Measurements from ENCODE around the gene MTOR.

Gene MTOR

DNA sequence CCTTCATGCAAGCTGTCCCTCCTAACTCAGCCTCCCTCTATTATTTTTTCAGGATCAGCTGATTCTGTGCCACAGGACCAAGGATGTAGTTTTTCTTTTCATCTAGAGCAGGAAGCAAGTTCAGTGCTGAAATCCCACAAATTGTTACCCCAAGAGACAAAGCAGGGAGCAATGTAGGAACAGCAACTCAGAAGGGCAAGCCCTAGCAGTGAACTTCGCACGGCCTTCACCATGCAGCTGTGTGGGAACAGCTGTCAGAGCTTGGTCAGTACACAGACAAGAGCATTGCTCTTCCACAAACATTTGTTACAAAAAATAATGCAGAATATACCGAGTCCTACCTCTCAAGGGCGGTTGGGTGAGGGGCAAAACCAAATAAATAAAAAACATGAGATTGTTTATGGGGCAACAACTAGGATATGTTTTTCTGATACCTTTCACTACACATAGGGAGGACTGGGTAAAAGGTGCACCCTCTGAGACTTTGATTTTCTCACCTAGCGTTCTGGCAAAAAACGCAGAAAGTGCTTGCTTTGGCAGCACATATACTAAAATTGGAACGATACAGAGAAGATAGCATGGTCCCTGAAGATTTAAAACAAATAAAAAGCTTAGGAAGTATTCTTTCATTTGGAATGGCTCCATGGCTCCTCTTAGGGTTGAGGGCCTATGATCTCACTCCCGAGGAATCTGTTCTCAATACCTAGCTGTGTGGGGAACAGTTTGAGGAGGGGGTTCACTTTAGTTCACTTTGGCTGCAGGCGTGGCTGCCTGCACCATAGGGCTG, 110.3 kb downstream of the MTOR start:
- DNase-seq (ENCODE audit: low read depth in 2 of 2, low spot score in 1 of 2) = no peak

DNA sequence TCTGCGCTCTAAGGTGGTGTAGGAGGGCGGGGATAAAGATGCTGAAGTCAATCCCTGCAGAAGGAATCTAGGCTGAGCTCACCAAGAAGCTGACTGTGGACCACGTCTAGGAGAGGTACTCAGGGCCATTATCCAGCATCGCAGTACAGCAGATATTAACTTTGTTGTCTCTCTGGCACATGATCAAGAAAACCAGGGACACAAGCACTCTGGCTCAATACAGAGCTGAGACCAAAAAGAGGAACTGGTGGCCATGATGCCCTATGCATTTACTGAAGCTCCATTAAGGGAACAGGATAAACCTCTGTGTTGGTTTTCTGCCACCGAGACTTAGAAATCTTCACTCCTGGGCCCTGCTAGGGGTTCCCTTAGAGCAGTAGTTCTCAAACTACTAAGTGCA, 111.2 kb downstream of the MTOR start:
- DNase-seq (ENCODE audit: low read depth in 2 of 2, low spot score in 1 of 2) = no peak

DNA sequence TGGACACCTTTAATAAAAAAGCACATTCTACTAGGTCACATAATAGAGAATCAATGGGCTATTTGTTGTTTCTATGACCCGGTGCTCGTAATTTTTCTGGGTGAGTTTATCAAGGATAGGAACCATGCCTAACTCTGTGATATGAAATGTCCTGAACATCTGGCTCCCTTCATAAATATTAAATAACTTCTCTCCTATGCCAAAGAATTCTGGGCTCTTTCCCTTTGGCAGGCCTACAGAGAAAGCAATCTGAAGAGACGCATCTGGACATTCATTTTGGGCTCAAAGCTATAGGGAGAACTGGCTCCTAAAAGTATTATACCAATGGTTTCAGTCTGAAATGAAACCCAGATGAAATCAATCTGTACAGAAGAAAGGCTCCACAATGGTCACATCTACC, 112.0 kb downstream of the MTOR start:
- no peak for DNase-seq (ENCODE audit: low read depth in 2 of 2, low spot score in 1 of 2)

DNA sequence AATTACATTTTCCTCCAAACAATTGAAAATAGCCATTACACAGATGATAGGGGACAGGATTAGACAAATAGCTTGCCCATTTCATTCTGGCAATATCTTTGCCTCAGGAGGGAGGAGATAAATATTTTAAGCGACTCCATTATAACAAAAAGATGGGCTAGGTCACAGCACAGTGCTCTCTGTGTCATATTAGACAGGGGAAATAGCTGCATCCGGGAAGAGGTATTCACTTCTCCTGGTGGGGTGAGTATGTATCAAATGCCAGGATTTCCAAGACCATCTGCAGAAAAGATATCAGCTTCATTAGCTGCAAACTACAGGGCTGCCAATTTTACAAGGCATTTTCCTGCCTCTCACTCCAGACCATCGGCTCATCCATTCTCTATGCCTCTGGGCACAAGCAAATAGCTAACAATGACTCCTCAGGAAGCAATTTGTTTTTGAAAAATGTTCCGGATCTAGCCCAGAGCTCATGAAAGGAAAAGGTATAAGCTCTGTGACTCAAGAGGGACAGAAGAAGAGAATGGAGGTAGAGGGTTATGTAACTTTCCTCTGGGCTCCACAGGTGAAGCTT, 115.1 kb downstream of the MTOR start:
- no peak for DNase-seq (ENCODE audit: low read depth in 2 of 2, low spot score in 1 of 2)

DNA sequence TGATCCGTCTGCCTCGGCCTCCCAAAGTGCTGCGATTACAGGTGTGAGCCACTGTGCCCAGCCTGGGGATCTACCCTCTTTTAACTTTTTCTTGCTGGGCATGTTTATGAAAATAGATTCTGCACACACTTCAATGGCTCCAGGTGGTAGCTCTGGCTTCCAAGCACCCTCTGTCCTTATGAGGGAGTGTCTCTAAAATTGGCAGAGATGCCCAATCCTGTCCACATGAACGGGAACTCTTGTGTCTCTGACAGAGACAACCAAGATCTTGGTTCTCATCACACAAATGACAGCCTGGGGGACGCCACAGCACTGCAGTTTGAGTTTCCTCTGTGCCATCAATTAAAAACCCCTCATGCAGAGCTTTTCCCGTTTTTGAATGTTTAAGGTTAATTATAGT, 116.6 kb downstream of the MTOR start:
- DNase-seq (ENCODE audit: low read depth in 2 of 2, low spot score in 1 of 2) = no peak

DNA sequence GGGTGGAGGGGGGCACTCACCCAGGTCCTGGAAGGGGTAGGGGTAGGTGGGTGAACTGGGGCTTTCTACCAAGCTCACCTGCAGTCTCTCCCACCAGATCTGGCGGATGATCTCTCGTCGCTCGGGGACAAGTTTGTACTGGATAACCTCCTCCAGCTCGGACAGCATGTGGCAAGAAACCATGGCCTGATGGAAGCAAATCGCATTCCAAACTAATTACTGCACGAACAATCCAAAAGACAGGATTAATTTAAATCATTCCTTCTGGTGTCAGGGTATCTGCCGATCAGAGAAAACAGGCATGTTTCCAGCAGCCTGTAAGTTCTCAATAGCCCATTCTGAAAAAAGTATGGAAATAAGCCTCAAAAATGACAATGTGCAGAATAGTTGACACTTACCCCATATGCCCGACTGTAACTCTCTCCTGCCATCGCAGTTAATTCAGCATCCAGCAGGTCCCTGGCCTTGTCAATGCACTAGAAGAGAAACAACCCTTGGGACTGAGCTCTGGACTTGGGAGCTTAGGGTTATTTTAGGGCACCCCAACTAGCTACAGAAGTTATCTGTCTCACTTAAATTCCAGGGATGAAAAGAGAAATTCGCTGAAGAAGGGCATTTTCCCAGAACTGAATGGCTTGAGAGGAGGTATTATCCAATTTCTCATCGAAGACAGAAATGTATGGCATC, 117.6 kb downstream of the MTOR start:
- no peak for DNase-seq (ENCODE audit: low read depth in 2 of 2, low spot score in 1 of 2)

DNA sequence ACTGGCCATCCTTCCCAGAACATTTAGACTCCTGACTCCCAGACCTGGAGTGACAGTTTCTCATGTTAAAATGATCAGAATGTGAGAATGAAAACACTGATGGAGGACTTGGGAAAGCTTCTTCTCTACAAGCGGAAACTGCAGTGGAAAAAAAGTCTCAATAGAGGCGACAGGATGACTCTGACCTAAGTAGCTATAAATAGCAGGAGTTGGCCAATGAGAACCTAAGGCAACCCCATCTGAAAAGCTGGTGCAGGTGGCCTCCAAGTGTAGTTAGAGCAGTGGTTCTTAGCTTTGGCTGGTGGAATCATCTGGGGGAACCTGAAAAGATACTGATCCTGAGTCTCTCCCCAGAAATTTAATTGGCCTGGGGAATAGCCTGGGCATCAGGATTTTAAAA, 118.4 kb downstream of the MTOR start:
- no peak for DNase-seq (ENCODE audit: low read depth in 2 of 2, low spot score in 1 of 2)

DNA sequence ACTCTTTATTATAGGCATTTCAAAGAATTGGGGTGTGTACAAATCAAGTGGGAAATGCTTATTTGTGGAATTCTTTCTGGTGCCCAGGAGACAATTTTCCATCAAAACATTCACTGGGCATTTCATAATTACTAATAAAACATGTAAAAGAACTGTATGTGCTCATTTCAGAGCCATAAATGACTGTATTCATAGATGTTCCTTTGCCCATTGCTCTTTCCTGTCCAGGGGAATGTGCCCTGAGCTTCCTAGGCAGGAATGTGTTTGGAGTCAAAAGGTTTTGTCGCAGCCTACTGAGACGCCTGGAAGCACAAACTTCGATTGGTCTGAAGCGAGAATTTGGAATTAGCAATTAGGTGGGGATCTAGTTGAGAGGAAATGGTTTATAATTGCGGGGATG, 119.0 kb downstream of the MTOR start:
- DNase-seq (ENCODE audit: low read depth in 2 of 2, low spot score in 1 of 2) = no peak

DNA sequence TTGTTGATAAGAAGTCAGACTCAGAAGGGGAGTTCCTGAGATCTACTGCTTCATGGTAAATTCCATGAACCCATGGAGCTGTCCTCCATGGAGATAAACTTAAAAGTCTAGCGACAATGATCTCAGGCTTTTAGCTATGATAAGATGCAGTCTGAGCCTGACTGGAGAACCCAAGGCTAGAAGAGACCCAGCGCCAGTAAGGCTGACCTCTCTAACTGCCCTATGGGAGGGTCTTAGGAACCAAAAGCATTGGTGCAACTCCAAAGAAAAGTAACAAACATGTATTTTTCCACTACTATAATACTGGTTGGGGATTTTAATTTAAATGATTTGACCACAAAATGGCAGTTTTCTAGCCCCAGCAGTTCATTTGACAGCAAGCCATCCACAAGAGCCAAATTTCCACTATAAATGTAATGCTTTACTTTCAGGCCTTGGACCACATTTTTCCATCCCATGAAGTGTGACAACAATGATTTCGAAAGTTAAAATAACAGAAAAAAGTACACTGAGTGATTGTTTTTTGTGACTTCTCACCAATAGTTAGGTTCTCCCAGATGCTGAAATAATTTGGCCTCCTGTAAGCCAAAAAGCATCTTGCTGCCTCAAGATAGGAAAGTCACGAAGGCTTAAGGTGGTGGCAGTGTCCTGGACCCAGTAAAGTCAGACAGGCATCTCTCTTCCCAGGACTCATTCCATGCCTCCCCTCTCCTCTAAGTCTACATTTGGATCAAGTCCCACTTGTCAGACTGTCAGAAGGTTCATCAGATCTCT, 119.5 kb downstream of the MTOR start:
- no peak for DNase-seq (ENCODE audit: low read depth in 2 of 2, low spot score in 1 of 2)

DNA sequence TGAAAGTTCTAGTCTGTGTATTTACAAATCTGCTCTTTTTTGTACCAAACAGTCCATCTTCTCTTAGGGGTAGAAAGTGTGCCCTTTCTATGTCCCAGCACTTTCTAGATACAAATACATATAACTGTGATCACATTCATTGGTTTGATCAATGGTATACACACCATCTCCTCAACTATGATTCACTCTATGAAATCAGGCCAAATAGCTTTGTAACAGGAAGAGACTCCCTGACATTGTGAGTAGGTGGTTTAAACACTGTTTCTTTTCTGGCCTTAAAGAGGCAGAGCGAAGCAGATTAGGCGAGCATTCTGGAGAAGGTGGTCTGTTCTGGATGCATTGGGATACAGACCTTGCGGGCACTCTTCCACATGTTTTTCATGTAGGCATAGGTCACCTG, 123.4 kb downstream of the MTOR start:
- DNase-seq (ENCODE audit: low read depth in 2 of 2, low spot score in 1 of 2) = no peak

DNA sequence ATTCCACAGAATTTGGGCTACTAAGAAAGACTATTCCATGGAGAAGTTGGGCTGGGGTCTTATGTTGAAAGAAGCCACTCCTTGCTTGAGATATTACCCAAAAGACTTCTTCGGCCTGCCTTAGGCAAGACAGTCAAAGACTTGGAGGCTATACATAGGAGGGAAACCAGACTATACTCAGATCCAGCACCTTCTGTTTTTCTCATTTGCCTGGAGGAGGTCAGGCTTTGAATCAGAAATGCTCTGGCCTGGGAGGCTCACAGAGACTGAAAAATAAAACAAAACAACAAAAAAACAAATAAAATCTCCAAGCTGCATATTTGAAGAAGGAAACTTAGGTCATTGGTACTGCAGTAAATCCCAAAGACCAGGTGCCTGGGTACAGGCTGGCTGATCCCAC, 124.3 kb downstream of the MTOR start:
- DNase-seq (ENCODE audit: low read depth in 2 of 2, low spot score in 1 of 2) = no peak

DNA sequence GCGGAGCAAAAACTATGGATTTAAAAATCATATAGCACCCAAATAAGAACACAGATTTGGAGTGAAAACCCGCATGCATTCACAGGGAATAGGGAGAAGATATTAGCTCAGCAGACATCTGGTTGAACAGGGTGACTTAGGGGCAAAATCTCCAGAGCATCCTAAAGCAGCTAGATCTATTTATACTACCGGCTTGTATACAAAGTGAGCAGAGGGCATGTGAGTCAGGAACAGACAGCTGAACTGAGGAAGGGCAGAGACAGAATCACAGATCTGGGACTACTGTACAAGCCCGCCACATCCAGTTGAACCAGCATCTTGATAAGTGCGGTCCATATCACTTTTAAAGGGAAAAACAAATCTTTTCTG, 127.5 kb downstream of the MTOR start:
- no peak for DNase-seq (ENCODE audit: low read depth in 2 of 2, low spot score in 1 of 2)

DNA sequence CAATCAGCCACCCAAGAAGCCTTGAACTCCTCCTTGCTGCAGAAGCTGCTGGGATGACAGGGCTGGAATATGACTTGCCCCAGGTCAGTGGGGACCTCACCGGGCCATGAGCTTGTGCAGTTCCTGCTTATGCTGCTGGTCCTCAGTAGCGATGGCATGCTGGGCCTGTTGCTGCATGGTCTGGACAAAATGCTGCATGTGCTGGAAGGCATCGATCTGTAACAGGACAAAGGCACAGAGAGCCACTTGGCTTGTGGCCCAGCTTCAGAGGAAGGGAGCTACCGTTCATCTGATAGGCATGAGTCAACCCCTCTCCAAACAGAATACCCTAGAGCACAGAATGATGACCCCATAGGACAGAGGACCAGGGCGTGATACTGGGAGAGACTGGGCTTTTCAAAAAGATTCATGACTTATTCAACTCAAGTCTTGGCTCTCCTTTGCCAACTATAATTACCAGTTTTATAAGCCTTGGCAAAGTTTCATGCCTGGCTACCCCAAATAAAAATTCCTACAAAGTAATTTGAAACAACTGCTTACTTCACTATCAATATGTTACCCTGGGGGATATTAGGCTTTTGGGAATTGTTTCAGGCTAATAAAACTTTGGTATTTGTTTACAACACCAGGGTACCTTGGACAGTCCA, 128.0 kb downstream of the MTOR start:
- no peak for DNase-seq (ENCODE audit: low read depth in 2 of 2, low spot score in 1 of 2)

DNA sequence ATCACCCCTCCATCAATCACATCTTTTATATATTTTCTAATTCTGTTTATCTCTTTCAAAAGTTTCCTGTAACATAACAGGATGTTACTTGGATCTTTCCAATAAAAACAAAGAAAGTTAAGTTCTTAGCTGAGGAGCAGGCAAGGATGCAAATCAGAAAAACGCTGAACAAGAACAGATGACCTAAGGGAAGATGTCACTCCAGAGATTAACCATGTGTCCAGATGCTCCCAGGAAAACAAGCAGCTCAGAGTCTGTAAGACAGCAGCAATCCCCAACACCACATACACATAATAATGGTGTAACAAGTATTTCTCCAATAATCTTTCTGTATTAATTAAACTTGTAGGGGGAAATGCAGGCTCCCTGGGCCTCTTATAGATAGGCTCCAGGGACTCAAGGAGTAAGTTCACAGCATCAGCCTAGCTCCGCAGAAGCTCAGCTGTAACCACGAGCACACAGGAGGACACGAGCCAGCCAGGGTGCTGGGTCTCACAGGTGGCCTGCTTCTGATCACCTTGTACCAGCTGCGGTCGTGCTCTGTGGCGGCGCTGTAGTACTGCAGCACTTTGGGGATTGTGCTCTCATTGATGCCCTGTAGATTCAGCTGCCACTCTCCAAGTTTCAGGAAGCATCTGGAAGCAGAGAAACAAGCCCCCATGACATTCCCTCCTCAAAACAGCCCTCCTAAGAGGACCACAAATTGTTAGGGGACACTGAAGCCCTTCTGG, 129.6 kb downstream of the MTOR start:
- no peak for DNase-seq (ENCODE audit: low read depth in 2 of 2, low spot score in 1 of 2)

DNA sequence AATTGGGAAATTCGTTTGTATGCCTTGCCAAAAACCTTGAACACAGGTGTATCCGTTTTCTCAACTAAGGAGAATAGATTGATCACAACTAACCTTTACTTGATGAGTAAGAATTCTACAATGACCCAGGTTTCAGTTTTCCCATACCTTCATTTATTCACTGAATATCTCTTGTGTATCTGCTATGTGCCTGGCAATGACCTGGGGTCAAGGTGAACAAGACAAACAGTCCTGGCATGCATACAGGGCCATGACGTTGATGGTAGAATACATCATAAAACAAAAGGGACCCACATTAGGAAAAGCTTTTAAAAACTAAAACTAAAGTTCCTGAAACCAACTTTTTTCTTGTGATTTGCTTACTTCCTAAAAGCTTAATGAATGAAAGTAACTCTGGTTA, 130.5 kb downstream of the MTOR start:
- DNase-seq (ENCODE audit: low read depth in 2 of 2, low spot score in 1 of 2) = no peak

DNA sequence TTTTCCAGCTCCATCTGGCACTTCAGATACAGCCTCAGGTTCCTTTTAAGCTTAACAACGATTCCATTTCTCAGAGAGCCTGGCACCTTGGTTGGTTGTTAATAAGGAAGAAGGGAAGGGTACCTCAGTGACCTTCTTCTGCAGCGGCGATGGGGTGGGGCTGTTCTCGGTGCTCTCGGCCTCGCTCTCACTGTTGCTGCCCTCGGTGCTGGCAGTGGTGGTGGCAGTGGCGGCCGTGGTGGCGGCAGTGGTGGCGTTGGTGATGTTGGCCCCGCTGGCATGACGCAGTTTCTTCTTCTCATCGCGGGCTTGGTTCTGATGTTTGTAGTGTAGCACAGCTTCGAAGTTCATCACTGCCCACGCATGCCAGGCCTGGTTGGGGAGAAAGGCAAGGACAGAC, 131.9 kb downstream of the MTOR start:
- DNase-seq (ENCODE audit: low read depth in 2 of 2, low spot score in 1 of 2) = no peak

DNA sequence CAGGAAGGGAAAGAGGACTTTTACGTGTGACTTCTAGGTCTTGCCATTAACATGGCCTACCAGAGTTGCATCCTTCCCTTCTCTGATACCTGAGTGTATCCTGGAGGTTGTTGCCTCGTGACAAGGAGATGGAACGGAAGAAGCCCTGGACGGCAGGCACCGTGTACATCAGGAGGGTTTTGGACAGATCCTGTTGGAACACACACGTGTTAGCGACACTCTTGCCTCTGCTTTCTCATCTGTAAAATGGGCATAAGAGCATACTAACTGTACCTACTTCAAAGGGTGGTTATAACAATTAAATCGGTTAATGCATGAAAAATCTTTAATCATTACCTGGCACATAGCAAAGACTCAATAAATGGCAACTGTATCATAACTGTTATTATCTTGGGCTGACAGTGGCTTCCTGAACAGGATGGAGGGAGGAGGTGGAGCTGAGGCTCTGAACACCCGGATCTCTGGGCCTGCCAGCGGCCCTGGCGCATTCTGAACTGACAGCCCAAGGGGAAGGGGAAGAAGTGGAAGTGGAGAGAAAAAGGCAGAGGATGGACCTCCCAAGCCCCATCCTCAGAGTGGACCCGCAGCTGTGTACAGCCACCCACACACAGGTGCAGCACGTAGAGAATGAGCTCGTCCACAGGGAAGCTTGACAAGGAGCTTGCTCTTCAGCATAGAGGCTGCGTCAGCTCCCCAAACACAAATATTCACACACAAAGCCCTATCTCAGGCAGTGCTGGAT, 132.5 kb downstream of the MTOR start:
- no peak for DNase-seq (ENCODE audit: low read depth in 2 of 2, low spot score in 1 of 2)

DNA sequence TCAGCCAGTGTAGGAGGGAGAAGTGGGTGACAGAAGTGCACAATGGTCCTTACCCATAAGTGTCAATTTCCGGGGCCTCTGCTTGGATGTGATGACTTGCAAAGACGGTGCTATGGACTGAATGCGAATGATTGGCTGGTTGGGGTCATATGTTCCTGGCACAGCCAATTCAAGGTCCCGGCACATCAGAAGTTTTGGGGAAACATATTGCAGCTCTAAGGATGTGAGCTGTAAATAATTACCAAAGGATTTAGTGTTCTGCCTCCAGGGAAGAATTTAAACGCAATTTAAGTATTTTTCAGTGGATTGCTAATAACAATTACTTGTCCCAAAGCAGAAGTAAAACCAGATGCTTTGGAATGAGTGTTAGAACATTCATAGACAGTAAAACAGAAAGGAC, 135.8 kb downstream of the MTOR start:
- DNase-seq (ENCODE audit: low read depth in 2 of 2, low spot score in 1 of 2) = no peak

DNA sequence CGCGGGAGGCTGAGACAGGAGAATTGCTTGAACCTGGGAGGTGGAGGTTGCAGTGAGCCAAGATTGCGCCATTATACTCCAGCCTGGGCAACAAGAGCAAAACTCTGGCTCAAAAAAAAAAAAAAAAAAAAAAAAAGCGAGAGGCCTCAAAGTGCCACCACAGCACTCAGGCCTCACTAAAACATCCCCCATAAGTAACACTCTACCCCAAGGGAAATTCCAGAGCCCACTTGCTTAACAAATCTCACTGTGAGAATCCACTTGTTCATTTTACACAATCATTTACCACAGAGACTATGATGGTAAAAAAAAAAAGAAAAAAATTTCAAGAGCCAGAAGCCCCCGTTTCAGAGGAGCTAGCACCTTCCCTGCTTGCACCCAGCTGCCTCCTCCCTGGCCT, 136.4 kb downstream of the MTOR start:
- no peak for DNase-seq (ENCODE audit: low read depth in 2 of 2, low spot score in 1 of 2)

DNA sequence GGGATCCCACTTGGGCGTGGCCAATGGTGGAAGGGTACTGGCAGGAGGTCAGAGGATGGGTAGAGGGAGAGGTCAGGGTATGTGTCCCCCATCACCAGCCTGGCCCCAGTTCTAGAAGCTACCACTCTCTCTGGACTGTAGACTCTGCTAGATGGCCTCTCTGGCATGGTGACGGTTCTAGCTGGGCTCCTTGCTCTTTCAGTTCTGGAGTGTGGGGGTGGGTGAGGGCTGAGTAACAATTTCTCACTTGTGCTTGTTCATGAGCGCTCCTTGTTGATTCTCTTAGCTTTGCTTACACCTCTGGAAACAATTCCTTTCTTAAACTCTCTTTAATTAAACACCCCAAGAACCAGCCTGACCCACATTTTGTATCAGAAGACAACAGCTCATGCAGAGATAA, 137.4 kb downstream of the MTOR start:
- no peak for DNase-seq (ENCODE audit: low read depth in 2 of 2, low spot score in 1 of 2)
